ENCODE measurements around the gene AMH. TPM values are rescaled to one million over a fixed set of nuclear protein-coding genes. Genes with fewer than 3 reads are reported as not detected.
A peak's percentile ranks its signal among the peaks of the same experiment; 100 is the strongest.

The AMH gene
- total RNA-seq, 4 donors from 2014 or later, result 0.95 to 4.7 (median 1.6) TPM; not detected in 1

- H3K36me3 ChIP-seq, result peaks cover 0 to 87% (median 0%) of the 10 kb centered on the region in 3 donors
Observed at GRCh38 chr19:2216361-2217225, 32.5 kb upstream of the AMH start.

DNA sequence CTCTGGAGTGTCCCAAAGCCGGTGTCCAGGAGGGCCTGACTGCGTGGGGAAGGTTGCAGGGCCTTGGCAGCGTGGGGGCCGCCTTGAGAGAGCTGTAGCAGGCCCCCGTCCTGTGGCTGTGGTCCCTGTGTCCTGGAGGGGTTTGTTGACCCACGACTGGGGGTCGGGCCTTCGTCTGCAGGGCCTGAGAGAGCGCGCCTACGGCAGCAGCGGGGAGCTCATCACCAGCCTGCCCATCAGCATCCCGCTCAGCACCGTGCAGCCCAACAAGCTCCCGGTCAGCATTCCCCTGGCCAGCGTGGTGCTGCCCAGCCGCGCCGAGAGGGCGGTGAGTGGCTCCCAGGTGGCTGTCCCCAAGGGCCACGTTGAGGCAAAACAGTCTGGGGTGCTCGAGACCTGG lies 31.5 kb upstream of the AMH start:
- no peaks in the 10 kb centered on the region for H3K9me3 ChIP-seq
- DNase-seq, result no peak
- peaks cover 0 to 91% (median 0%) of the 10 kb centered on the region in 3 donors for H3K36me3 ChIP-seq
- H3K27me3 ChIP-seq, result no peaks in the 10 kb centered on the region
- H3K4me1 ChIP-seq, result peaks cover 0 to 12% (median 1%) of the 10 kb centered on the region in 4 donors
- TF ChIP-seq POLR2A (IDR thresholded peaks at IDR 0.05), result no peak
- TF ChIP-seq, protein P1, sequence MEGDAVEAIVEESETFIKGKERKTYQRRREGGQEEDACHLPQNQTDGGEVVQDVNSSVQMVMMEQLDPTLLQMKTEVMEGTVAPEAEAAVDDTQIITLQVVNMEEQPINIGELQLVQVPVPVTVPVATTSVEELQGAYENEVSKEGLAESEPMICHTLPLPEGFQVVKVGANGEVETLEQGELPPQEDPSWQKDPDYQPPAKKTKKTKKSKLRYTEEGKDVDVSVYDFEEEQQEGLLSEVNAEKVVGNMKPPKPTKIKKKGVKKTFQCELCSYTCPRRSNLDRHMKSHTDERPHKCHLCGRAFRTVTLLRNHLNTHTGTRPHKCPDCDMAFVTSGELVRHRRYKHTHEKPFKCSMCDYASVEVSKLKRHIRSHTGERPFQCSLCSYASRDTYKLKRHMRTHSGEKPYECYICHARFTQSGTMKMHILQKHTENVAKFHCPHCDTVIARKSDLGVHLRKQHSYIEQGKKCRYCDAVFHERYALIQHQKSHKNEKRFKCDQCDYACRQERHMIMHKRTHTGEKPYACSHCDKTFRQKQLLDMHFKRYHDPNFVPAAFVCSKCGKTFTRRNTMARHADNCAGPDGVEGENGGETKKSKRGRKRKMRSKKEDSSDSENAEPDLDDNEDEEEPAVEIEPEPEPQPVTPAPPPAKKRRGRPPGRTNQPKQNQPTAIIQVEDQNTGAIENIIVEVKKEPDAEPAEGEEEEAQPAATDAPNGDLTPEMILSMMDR (IDR thresholded peaks at IDR 0.05), result no peak
- H3K4me3 ChIP-seq, result no peak overlapping the region
- no peak overlapping the region for H3K27ac ChIP-seq

More at GRCh38 chr19:2216361-2217225, 32.5 kb upstream of the AMH start:
- Histone ChIP-seq H3K27me3 (no peaks in the 10 kb centered on the region), H3K27ac (peak overlapping the region in 1 of 4 donors; percentile 44), H3K9me3 (no peaks in the 10 kb centered on the region), H3K4me3 (no peak overlapping the region), H3K4me1 (peaks cover 0 to 12% (median 1%) of the 10 kb centered on the region in 4 donors)
- TF ChIP-seq, protein P1 (IDR thresholded peaks at IDR 0.05), result no peak
- TF ChIP-seq POLR2A (IDR thresholded peaks at IDR 0.05), result no peak
- DNase-seq, result no peak

DNA sequence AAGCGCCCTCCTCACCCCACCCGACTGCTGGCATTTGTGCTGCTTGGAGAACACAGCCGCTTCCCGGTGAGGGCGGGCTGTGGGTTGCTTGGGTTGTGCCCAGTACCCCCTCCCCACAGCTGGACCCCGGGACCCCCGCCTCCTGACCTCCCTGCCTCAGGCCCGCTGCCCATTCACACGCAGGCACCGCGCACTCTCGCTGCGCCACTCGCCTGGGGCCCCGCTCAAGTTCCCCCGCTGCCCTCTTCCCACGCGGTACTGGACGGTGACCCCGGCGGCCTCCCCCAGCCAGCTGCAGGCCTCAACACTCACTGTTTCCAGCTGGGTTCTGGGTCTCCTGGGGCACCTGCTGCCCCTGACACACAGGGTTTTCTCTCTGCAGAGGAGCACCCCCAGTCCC lies 29.4 kb upstream of the AMH start:
- Histone ChIP-seq H3K9me3 (no peaks in the 10 kb centered on the region), H3K27me3 (no peaks in the 10 kb centered on the region), H3K27ac (no peak overlapping the region), H3K4me1 (peaks cover 0 to 4% (median 0%) of the 10 kb centered on the region in 4 donors), H3K4me3 (no peak overlapping the region), H3K36me3 (peaks cover 0 to 98% (median 0%) of the 10 kb centered on the region in 3 donors)
- DNase-seq, result no peak
- TF ChIP-seq, protein P1 (IDR thresholded peaks at IDR 0.05), result no peak

DNA sequence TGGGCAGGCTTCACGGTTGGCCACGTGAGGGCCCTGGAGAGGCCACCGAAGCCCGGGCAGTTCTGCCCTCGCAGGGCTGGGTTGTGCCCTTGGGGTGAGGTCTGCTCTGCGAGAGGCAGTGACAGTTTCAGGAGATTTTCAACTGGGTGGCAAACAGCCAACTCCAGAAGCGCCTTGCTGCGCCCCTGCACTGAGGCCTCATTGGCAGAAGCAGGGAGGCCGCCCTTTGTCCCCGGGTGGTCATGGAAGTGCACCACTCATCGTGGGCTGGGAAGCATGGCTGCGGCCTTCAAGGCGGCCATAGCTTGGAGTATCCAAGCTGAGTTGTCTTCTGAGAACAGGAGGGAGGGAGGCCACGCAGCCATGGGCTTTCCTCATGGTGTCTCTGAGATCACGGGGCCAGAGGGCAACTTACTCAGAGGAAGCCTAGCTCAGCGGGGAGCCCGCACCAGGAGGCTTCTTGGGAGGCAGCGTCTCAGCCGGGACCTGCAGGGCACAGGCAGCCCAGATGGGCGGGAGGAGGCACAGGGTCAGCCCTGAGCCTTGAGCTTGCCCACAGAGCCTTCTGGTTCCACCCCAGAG lies 27.8 kb upstream of the AMH start:
- TF ChIP-seq, protein P1 (IDR thresholded peaks at IDR 0.05), result no peak
- TF ChIP-seq POLR2A (IDR thresholded peaks at IDR 0.05), result no peak
- Histone ChIP-seq H3K4me3 (no peak overlapping the region), H3K27me3 (no peaks in the 10 kb centered on the region), H3K9me3 (no peaks in the 10 kb centered on the region), H3K27ac (no peak overlapping the region), H3K36me3 (peaks cover 0 to 98% (median 0%) of the 10 kb centered on the region in 3 donors), H3K4me1 (peaks cover 0 to 5% (median 0%) of the 10 kb centered on the region in 4 donors)
- no peak for DNase-seq

DNA sequence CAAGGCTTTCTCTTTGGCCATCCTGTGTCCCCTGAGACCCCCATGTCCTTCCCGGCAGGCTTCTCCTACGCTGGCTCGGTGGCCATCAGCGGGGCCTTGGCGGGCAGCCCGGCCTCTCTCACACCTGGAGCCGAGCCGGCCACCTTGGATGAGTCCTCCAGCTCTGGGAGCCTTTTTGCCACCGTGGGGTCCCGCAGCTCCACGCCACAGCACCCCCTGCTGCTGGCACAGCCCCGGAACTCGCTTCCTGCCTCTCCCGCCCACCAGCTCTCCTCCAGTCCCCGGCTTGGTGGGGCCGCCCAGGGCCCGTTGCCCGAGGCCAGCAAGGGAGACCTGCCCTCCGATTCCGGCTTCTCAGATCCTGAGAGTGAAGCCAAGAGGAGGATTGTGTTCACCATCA lies 27.2 kb upstream of the AMH start:
- no peak for TF ChIP-seq POLR2A (IDR thresholded peaks at IDR 0.05)
- Histone ChIP-seq H3K36me3 (peaks cover 0 to 98% (median 0%) of the 10 kb centered on the region in 3 donors), H3K4me3 (no peak overlapping the region), H3K4me1 (peaks cover 0 to 5% (median under 1%) of the 10 kb centered on the region in 4 donors), H3K27me3 (no peaks in the 10 kb centered on the region), H3K9me3 (no peaks in the 10 kb centered on the region), H3K27ac (peak overlapping the region in 1 of 4 donors; percentile 14)
- DNase-seq, result no peak

DNA sequence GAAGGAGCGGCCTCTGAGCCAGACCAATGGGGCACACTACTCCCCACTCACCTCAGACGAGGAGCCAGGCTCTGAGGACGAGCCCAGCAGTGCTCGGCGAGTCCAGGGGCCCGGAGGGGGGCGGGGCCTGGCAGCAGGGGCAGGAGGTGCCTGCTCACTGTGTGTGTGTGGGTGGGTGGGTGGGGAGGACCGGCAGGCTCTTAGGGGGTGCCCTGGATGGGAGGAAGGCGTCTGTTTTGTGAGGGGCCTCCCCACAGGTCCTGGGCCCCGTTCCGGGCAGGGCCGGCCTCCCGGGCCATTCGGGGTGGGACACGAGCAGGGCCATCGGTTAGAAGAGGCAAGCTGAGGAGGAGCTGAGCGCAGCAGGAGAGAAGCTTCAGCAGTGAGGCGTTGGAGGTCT lies 25.7 kb upstream of the AMH start:
- Histone ChIP-seq H3K27ac (peak overlapping the region in 2 of 4 donors; percentile 40 to 75), H3K36me3 (peaks cover 0 to 98% (median 0%) of the 10 kb centered on the region in 3 donors), H3K4me3 (no peak overlapping the region), H3K27me3 (no peaks in the 10 kb centered on the region), H3K4me1 (peaks cover 0 to 5% (median 2%) of the 10 kb centered on the region in 4 donors), H3K9me3 (no peaks in the 10 kb centered on the region)
- TF ChIP-seq, protein P1 (IDR thresholded peaks at IDR 0.05), result no peak
- no peak for TF ChIP-seq POLR2A (IDR thresholded peaks at IDR 0.05)
- no peak for DNase-seq

Measured in Peyer's patch (tissue), 4 donors.